H9 (cell line): Measurements from ENCODE around the gene RIOK1. TPM values are rescaled to one million over a fixed set of nuclear protein-coding genes. Genes with fewer than 3 reads are reported as not detected.

Experiments
- DNase-seq: peaks from one replicate; pipeline ENCODE4 v3.0.0-alpha.2; 2017
- H2AFZ ChIP-seq: one replicate; pipeline ENCODE4 v1.6.1; 2013; ENCODE audit warnings: mild to moderate bottlenecking, low read length, control low read depth, moderate library complexity
- H2AK5ac ChIP-seq: 2 replicates; pipeline ENCODE4 v1.6.1; 2013; ENCODE audit warnings: low read length, control low read depth, mixed read lengths; ENCODE audit not compliant: insufficient read length
- H2BK120ac ChIP-seq: one replicate; pipeline ENCODE4 v1.6.1; 2013; ENCODE audit warnings: low read depth, mild to moderate bottlenecking, low read length, control low read depth, inconsistent platforms; ENCODE audit not compliant: poor library complexity, severe bottlenecking
- H2BK12ac ChIP-seq: 2 replicates; pipeline ENCODE4 v1.6.1; 2013; ENCODE audit warnings: low read length, control low read depth, mixed read lengths, low read depth; ENCODE audit not compliant: insufficient read length
- H2BK15ac ChIP-seq: 2 replicates; pipeline ENCODE4 v1.6.1; 2013; ENCODE audit warnings: low read depth, low read length, control low read depth
- H2BK20ac ChIP-seq: one replicate; pipeline ENCODE4 v1.6.1; 2013; ENCODE audit warnings: low read depth, mild to moderate bottlenecking, low read length, control low read depth, inconsistent platforms; ENCODE audit not compliant: poor library complexity, severe bottlenecking
- H2BK5ac ChIP-seq: 2 replicates; pipeline ENCODE4 v1.6.1; 2013; ENCODE audit warnings: low read length, control low read depth, mixed read lengths; ENCODE audit not compliant: insufficient read length
- H3K14ac ChIP-seq: 2 replicates; pipeline ENCODE4 v1.6.1; 2013; ENCODE audit warnings: low read length, control low read depth; ENCODE audit not compliant: insufficient read depth
- H3K18ac ChIP-seq: 2 replicates; pipeline ENCODE4 v1.6.1; 2013; ENCODE audit warnings: low read depth, mild to moderate bottlenecking, mixed read lengths, low read length, control low read depth; ENCODE audit not compliant: insufficient read length
- H3K23ac ChIP-seq: 2 replicates; pipeline ENCODE4 v1.6.1; 2013; ENCODE audit warnings: low read length, control low read depth, mixed read lengths, low read depth; ENCODE audit not compliant: insufficient read length
- H3K23me2 ChIP-seq: 2 replicates; pipeline ENCODE4 v1.6.1; 2013; ENCODE audit warnings: low read depth, mild to moderate bottlenecking, mixed read lengths, low read length, control low read depth; ENCODE audit not compliant: insufficient read length, poor library complexity, severe bottlenecking
- H3K27ac ChIP-seq: 2 replicates; pipeline ENCODE4 v1.5.1; 2013; ENCODE audit warnings: low read length, control low read depth, mixed read lengths, low read depth; ENCODE audit not compliant: insufficient read length
- H3K27me3 ChIP-seq: 2 replicates; pipeline ENCODE4 v1.6.1; 2013; ENCODE audit warnings: low read length, control low read depth, inconsistent platforms; ENCODE audit not compliant: insufficient read depth
- H3K4ac ChIP-seq: 2 replicates; pipeline ENCODE4 v1.6.1; 2013; ENCODE audit warnings: low read depth, mild to moderate bottlenecking, control low read depth, inconsistent platforms, low read length, moderate library complexity
- H3K4me1 ChIP-seq: 2 replicates; pipeline ENCODE4 v1.6.1; 2013; ENCODE audit warnings: low read length, control low read depth, inconsistent platforms; ENCODE audit not compliant: insufficient read depth
- H3K4me2 ChIP-seq: 2 replicates; pipeline ENCODE4 v1.6.1; 2013; ENCODE audit warnings: low read length, control low read depth, mixed read lengths; ENCODE audit not compliant: insufficient read length, insufficient read depth
- H3K56ac ChIP-seq: 2 replicates; pipeline ENCODE4 v1.6.1; 2013; ENCODE audit warnings: low read depth, mild to moderate bottlenecking, mixed read lengths, low read length, control low read depth; ENCODE audit not compliant: insufficient read length
- H3K79me1 ChIP-seq: 2 replicates; pipeline ENCODE4 v1.6.1; 2013; ENCODE audit warnings: low read depth, mild to moderate bottlenecking, moderate library complexity, low read length, control low read depth, inconsistent platforms; ENCODE audit not compliant: insufficient read depth, poor library complexity, severe bottlenecking
- H3K79me2 ChIP-seq: 2 replicates; pipeline ENCODE4 v1.6.1; 2013; ENCODE audit warnings: low read length, control low read depth, inconsistent platforms; ENCODE audit not compliant: insufficient read depth
- H3K9ac ChIP-seq: 2 replicates; pipeline ENCODE4 v1.6.1; 2013; ENCODE audit warnings: low read length, control low read depth, mixed read lengths; ENCODE audit not compliant: insufficient read length; ENCODE audit errors: extremely low read depth
- H3K9me3 ChIP-seq: one replicate; pipeline ENCODE4 v1.6.1; 2013; ENCODE audit warnings: low read depth, low read length, inconsistent platforms; ENCODE audit not compliant: control insufficient read depth
- H3T11ph ChIP-seq: one replicate; pipeline ENCODE4 v1.6.1; 2013; ENCODE audit warnings: mild to moderate bottlenecking, low read length, control low read depth, inconsistent platforms
- H4K20me1 ChIP-seq: one replicate; pipeline ENCODE4 v1.6.1; 2013; ENCODE audit not compliant: control insufficient read depth, insufficient read length, insufficient read depth
- H4K5ac ChIP-seq: 2 replicates; pipeline ENCODE4 v1.6.1; 2013; ENCODE audit warnings: low read depth, mild to moderate bottlenecking, mixed read lengths, low read length, control low read depth; ENCODE audit not compliant: insufficient read length
- H4K8ac ChIP-seq: replicated peaks from 2 replicates; pipeline ENCODE4 v1.6.1; 2013; ENCODE audit warnings: low read length, control low read depth, mixed read lengths, low read depth; ENCODE audit not compliant: insufficient read length
- H4K91ac ChIP-seq: 2 replicates; pipeline ENCODE4 v1.6.1; 2013; ENCODE audit warnings: low read depth, mild to moderate bottlenecking, moderate library complexity, mixed read lengths, low read length, control low read depth; ENCODE audit not compliant: insufficient read length
- H3K27ac Mint-ChIP-seq, 3 experiments: 2 replicates in 2 of 3; 3 replicates in 1 of 3; pipeline ENCODE4 v1.8.0; 2020 to 2021; ENCODE audit warnings: mixed read lengths in 3 of 3, mild to moderate bottlenecking in 1 of 3, moderate library complexity in 1 of 3
- H3K27me3 Mint-ChIP-seq: 2 replicates; pipeline ENCODE4 v1.8.0; 2021; ENCODE audit warnings: low read depth, mild to moderate bottlenecking, moderate library complexity, mixed read lengths
- H3K36me3 Mint-ChIP-seq, 3 experiments: 2 replicates in 2 of 3; 3 replicates in 1 of 3; pipeline ENCODE4 v1.8.0; 2020 to 2021; ENCODE audit warnings: low read depth in 3 of 3, mixed read lengths in 3 of 3; ENCODE audit not compliant: insufficient read depth in 1 of 3
- H3K4me1 Mint-ChIP-seq, 2 experiments: 2 replicates each; pipeline ENCODE4 v1.8.0; 2020; ENCODE audit warnings: mixed read lengths in 2 of 2
- H3K4me3 Mint-ChIP-seq, 2 experiments: 2 replicates in 1 of 2; 3 replicates in 1 of 2; pipeline ENCODE4 v1.8.0; 2020 to 2021; ENCODE audit warnings: mild to moderate bottlenecking in 2 of 2, mixed read lengths in 2 of 2, moderate library complexity in 1 of 2
- H3K9me3 Mint-ChIP-seq, 2 experiments: 2 replicates in 1 of 2; 3 replicates in 1 of 2; pipeline ENCODE4 v1.8.0; 2020; ENCODE audit warnings: mild to moderate bottlenecking in 2 of 2, mixed read lengths in 2 of 2, moderate library complexity in 1 of 2
- WGBS: extraction: QIAGEN DNeasy Blood & Tissue Kit; methylation state at CpG from one replicate; pipeline ENCODE4 v1.1.7; 2013; ENCODE audit warnings: missing lambda C conversion rate, low lambda C conversion rate, mixed read lengths; ENCODE audit not compliant: insufficient read length; ENCODE audit errors: extremely low coverage; 5-methylcytosine and 5-hydroxymethylcytosine counted together
- total RNA-seq: library from RNA; stranded (reverse); gene quantifications from 2 replicates; pipeline ENCODE4 v1.2.1, GENCODE V29; 2021
- TF ChIP-seq, protein P1 (sequence below): fragments of 200-600 bp; sonication (generic); conservative IDR thresholded peaks from 3 replicates; pipeline ENCODE4 v1.8.0; 2021; ENCODE audit warnings: antibody characterized with exemption, mild to moderate bottlenecking

The RIOK1 gene
- total RNA-seq, 1 experiment from 2014 or later: 40.0 TPM

DNA sequence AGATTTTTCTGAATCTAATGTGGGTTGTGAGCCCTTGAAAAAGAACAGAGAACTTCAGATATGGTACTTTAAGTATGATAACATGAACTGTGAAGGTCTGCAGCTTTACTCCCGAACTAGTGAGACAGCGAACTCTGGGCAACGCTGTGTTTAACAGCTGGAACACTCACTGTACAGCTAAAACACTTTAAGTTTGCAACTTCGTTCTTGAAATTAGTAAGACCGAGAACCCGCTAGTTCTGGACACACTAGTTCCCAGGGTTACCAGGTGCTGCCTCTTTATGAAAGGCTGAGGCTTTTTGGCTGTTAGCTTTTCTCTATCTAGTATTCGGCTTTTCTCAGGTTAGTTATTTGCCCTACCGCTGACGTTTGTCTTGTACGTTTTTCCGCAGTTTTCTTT, 52.9 kb downstream of the RIOK1 start:
- H3K79me1 ChIP-seq: no peaks in the 10 kb centered on the region
- H3K9me3 ChIP-seq: no peaks in the 10 kb centered on the region
- H3K56ac ChIP-seq: no peak overlapping the region
- H3K23ac ChIP-seq: no peak overlapping the region
- no peak overlapping the region for H2AK5ac ChIP-seq
- Mint-ChIP-seq H3K4me3 (no peak overlapping the region), H3K27me3 (0 out of 2 replicates have a peak, but pooled peaks cover 3% of the 10 kb centered on the region), H3K36me3 (no peaks in the 10 kb centered on the region), H3K4me1 (peaks cover 11 to 22% of the 10 kb centered on the region in 2 experiments), H3K27ac (no peak overlapping the region), H3K9me3 (peaks cover 0 to 2% of the 10 kb centered on the region in 2 experiments; a peak in 1 of 5 replicates)
- H4K91ac ChIP-seq: no peak overlapping the region
- no peak overlapping the region for H2BK120ac ChIP-seq
- H3K4ac ChIP-seq: no peak overlapping the region
- H2BK12ac ChIP-seq: no peak overlapping the region
- no peaks in the 10 kb centered on the region for H4K20me1 ChIP-seq
- no peak overlapping the region for H3K18ac ChIP-seq
- no peak overlapping the region for H3K9ac ChIP-seq
- no peak overlapping the region for H3K27ac ChIP-seq
- H3K4me1 ChIP-seq: no peaks in the 10 kb centered on the region
- no peak overlapping the region for H4K8ac ChIP-seq
- no peaks in the 10 kb centered on the region for H3K23me2 ChIP-seq
- no peak overlapping the region for H3T11ph ChIP-seq
- no peak overlapping the region for H2BK15ac ChIP-seq
- H4K5ac ChIP-seq: no peak overlapping the region
- TF ChIP-seq, protein P1, sequence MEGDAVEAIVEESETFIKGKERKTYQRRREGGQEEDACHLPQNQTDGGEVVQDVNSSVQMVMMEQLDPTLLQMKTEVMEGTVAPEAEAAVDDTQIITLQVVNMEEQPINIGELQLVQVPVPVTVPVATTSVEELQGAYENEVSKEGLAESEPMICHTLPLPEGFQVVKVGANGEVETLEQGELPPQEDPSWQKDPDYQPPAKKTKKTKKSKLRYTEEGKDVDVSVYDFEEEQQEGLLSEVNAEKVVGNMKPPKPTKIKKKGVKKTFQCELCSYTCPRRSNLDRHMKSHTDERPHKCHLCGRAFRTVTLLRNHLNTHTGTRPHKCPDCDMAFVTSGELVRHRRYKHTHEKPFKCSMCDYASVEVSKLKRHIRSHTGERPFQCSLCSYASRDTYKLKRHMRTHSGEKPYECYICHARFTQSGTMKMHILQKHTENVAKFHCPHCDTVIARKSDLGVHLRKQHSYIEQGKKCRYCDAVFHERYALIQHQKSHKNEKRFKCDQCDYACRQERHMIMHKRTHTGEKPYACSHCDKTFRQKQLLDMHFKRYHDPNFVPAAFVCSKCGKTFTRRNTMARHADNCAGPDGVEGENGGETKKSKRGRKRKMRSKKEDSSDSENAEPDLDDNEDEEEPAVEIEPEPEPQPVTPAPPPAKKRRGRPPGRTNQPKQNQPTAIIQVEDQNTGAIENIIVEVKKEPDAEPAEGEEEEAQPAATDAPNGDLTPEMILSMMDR: no peak
- no peak for DNase-seq
- no peak overlapping the region for H2BK5ac ChIP-seq
- H3K79me2 ChIP-seq: no peaks in the 10 kb centered on the region
- no peak overlapping the region for H3K4me2 ChIP-seq
- H3K27me3 ChIP-seq: no peaks in the 10 kb centered on the region
- no peak overlapping the region for H3K14ac ChIP-seq
- H2BK20ac ChIP-seq: no peak overlapping the region
- no peak overlapping the region for H2AFZ ChIP-seq
- WGBS: no CpG with 5 or more reads among the region's 11 CpGs
